HEK293T (cell line): Measurements from ENCODE around the gene ARRB1.

Source experiments
- SP1 ChIP-seq: fragments of 450-650 bp; IDR thresholded peaks from 2 replicates; pipeline ENCODE4 v1.6.1; 2017
- TF ChIP-seq, protein P1 (sequence below): fragments of 450-650 bp; IDR thresholded peaks from 2 replicates; pipeline ENCODE4 v1.6.1; 2016

- TF ChIP-seq SP1: no peak
- TF ChIP-seq, protein P1, sequence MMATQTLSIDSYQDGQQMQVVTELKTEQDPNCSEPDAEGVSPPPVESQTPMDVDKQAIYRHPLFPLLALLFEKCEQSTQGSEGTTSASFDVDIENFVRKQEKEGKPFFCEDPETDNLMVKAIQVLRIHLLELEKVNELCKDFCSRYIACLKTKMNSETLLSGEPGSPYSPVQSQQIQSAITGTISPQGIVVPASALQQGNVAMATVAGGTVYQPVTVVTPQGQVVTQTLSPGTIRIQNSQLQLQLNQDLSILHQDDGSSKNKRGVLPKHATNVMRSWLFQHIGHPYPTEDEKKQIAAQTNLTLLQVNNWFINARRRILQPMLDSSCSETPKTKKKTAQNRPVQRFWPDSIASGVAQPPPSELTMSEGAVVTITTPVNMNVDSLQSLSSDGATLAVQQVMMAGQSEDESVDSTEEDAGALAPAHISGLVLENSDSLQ: no peak
Measured at GRCh38 chr11:75230621-75231020, 120.8 kb downstream of the ARRB1 start.
